HepG2 (cell line): ENCODE results near the gene ZNF174. TPM values are rescaled to one million over a fixed set of nuclear protein-coding genes. Genes with fewer than 3 reads are reported as not detected.

Source experiments
- AGO1 ChIP-seq: fragments of 200-400 bp; formaldehyde crosslinking; IDR thresholded peaks from 2 replicates; pipeline ENCODE4 v1.6.1; 2017; ENCODE audit warnings: mild to moderate bottlenecking, low read depth, low read length, moderate library complexity; ENCODE audit not compliant: poor library complexity, severe bottlenecking
- AHR ChIP-seq: IDR thresholded peaks from 2 replicates; pipeline ENCODE4 v1.6.1; 2018; ENCODE audit warnings: missing genetic modification reagents, missing compliant biosample characterization
- ASH2L ChIP-seq: fragments of 300-600, 200-600 bp; sonication (generic); IDR thresholded peaks from 2 replicates; pipeline ENCODE4 v1.7.0; 2017; ENCODE audit warnings: low read depth, mild to moderate bottlenecking, moderate library complexity, mixed read lengths, low read length; ENCODE audit not compliant: insufficient read length
- ESRRA ChIP-seq: sonication (generic); formaldehyde crosslinking; IDR thresholded peaks from 2 replicates; pipeline ENCODE4 v1.5.1; 2020; ENCODE audit warnings: mild to moderate bottlenecking, low read depth, missing genetic modification reagents
- HDAC2 ChIP-seq: sonication (generic); formaldehyde crosslinking; IDR thresholded peaks from 2 replicates; pipeline ENCODE4 v1.4.0; 2020; ENCODE audit warnings: missing genetic modification reagents
- KLF13 ChIP-seq: sonication (generic); formaldehyde crosslinking; IDR thresholded peaks from 2 replicates; pipeline ENCODE4 v1.4.0; 2020; ENCODE audit warnings: mild to moderate bottlenecking, missing genetic modification reagents
- MED8 ChIP-seq: sonication (generic); formaldehyde crosslinking; IDR thresholded peaks from 2 replicates; pipeline ENCODE4 v1.8.1; 2023; ENCODE audit warnings: mild to moderate bottlenecking, missing genetic modification reagents; ENCODE audit not compliant: insufficient replicate concordance
- MYNN ChIP-seq: sonication (generic); formaldehyde crosslinking; IDR thresholded peaks from 2 replicates; pipeline ENCODE4 v1.4.0; 2020; ENCODE audit warnings: mild to moderate bottlenecking, low read depth, missing genetic modification reagents
- NBN ChIP-seq: fragments of 450-650 bp; conservative IDR thresholded peaks from 2 replicates; pipeline ENCODE4 v1.6.1; 2017
- PCBP1 ChIP-seq: fragments of 200-400 bp; formaldehyde crosslinking; IDR thresholded peaks from 2 replicates; pipeline ENCODE4 v1.6.1; 2017; ENCODE audit warnings: mild to moderate bottlenecking, low read depth, low read length, borderline replicate concordance
- PPARG ChIP-seq: conservative IDR thresholded peaks from 2 replicates; pipeline ENCODE4 v1.6.1; 2016; ENCODE audit warnings: missing biosample characterization, missing genetic modification reagents
- RORA ChIP-seq: sonication (generic); formaldehyde crosslinking; IDR thresholded peaks from 2 replicates; pipeline ENCODE4 v1.5.0; 2020; ENCODE audit warnings: mild to moderate bottlenecking, missing genetic modification reagents, moderate library complexity
- STAT5B ChIP-seq: sonication (generic); formaldehyde crosslinking; IDR thresholded peaks from 2 replicates; pipeline ENCODE4 v1.4.0; 2020; ENCODE audit warnings: missing genetic modification reagents
- TARDBP ChIP-seq: sonication (generic); formaldehyde crosslinking; IDR thresholded peaks from 2 replicates; pipeline ENCODE4 v1.8.0; 2022; ENCODE audit warnings: mild to moderate bottlenecking, missing genetic modification reagents
- ZFAT ChIP-seq: sonication (generic); formaldehyde crosslinking; conservative IDR thresholded peaks from 2 replicates; pipeline ENCODE4 v1.8.1; 2023; ENCODE audit warnings: missing genetic modification reagents, inconsistent platforms
- ZNF224 ChIP-seq: sonication (generic); formaldehyde crosslinking; IDR thresholded peaks from 2 replicates; pipeline ENCODE4 v1.5.0; 2020; ENCODE audit warnings: mild to moderate bottlenecking, missing genetic modification reagents
- ZNF253 ChIP-seq: sonication (generic); formaldehyde crosslinking; IDR thresholded peaks from 2 replicates; pipeline ENCODE4 v1.8.0; 2022; ENCODE audit warnings: mild to moderate bottlenecking, missing genetic modification reagents, borderline replicate concordance
- ZNF431 ChIP-seq: sonication (generic); formaldehyde crosslinking; IDR thresholded peaks from 2 replicates; pipeline ENCODE4 v1.9.0; 2022; ENCODE audit warnings: missing genetic modification reagents, low read depth, mild to moderate bottlenecking, borderline replicate concordance
- polyA plus RNA-seq, 8 experiments: library from polyadenylated mRNA; depleted of rRNA in 3 of 8; stranded (reverse) in 7 of 8; unstranded in 1 of 8; fragments of >200 nt; fragmentation: Illumina TruSeq in 4 of 8; extraction: Trizol in 4 of 8; gene quantifications; 2 replicates each; pipeline versions ENCODE4 v1.2.1 to v1.2.3, GENCODE V29; 2011 to 2016; ENCODE audit warnings: low read depth in 4 of 8, missing spikeins in 1 of 8, mixed read lengths in 1 of 8; ENCODE audit not compliant: insufficient read depth in 1 of 8
- total RNA-seq, 5 experiments: library from RNA; depleted of rRNA; stranded (reverse); fragments of >200 nt; fragmentation: Illumina TruSeq; extraction: Trizol; gene quantifications; 2 replicates each; pipeline ENCODE4 v1.2.3, GENCODE V29; 2016; ENCODE audit warnings: low read depth in 1 of 5
- TF ChIP-seq, protein P1 (sequence below): sonication (generic); formaldehyde crosslinking; conservative IDR thresholded peaks from 2 replicates; pipeline ENCODE4 v1.5.0; 2020; ENCODE audit warnings: missing genetic modification reagents
- TF ChIP-seq, protein P2 (sequence below): sonication (generic); formaldehyde crosslinking; conservative IDR thresholded peaks from 2 replicates; pipeline ENCODE4 v1.4.0; 2020; ENCODE audit warnings: missing genetic modification reagents
- TF ChIP-seq, protein P3 (sequence below), 2 experiments: sonication (generic) in 1 of 2; formaldehyde crosslinking in 1 of 2; IDR thresholded peaks; 2 replicates each; pipeline versions ENCODE4 v1.4.0 to v1.6.1; 2016 to 2020; ENCODE audit warnings: borderline replicate concordance in 1 of 2, low read depth in 1 of 2, mild to moderate bottlenecking in 1 of 2, missing genetic modification reagents in 1 of 2

ZNF174 gene
- total and polyA plus RNA-seq, 2 of the 13 experiments (the other 11 are each of a cell fraction or from before 2014, with no cell fraction given) = 8.3 to 10.6 TPM

DNA sequence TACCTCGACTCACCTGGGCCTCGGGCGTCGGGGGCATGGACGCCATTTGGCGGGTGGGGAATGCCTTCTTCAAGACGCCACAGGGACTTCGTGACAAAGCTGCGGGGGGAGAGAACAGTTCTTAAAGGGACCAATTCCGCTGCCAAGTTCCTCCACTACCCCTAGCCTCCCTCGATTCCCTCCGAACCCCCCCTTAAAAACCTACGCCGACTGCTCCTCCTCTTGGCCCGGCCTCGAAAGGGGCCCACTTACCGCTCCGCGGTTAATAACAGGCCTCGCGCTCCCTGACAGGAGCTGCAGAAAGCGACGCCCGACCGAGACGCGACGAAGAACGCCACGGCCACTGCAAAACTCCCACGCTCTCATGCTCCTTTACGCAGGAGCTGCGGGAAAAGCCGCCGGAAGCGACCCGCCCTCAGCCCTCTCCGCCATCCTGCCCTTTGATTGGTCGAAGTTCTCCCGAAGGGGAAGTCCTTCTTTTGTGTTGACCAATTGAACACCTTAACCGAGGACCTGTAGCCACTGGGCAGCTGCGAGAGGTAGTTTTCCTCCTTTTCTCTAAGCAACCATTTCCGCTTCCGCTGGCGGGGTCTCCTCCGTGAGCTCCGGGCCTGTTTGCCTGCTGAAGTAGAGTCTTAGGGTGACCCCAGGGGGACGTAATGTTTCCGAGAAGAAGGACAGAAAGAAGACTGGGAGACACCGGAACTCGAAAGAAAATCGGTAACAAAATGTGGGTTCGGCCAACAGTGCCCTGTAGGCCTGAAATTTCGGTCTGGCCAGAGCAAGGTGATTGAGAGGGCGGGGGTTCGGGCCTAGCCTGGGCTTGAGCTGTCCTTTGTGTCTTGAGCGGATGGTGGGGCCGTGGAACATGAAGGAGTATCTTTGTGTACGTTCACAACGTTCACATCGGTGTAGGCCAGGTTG, 42.4 kb downstream of the ZNF174 start, which contains the start of the genes NAA60 and ZNF597 (continued):
- TF ChIP-seq, protein P1, sequence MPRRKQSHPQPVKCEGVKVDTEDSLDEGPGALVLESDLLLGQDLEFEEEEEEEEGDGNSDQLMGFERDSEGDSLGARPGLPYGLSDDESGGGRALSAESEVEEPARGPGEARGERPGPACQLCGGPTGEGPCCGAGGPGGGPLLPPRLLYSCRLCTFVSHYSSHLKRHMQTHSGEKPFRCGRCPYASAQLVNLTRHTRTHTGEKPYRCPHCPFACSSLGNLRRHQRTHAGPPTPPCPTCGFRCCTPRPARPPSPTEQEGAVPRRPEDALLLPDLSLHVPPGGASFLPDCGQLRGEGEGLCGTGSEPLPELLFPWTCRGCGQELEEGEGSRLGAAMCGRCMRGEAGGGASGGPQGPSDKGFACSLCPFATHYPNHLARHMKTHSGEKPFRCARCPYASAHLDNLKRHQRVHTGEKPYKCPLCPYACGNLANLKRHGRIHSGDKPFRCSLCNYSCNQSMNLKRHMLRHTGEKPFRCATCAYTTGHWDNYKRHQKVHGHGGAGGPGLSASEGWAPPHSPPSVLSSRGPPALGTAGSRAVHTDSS (CRISPR knock-in tag) = no peak
- peak; percentile 57 for TF ChIP-seq ASH2L
- TF ChIP-seq, protein P2, sequence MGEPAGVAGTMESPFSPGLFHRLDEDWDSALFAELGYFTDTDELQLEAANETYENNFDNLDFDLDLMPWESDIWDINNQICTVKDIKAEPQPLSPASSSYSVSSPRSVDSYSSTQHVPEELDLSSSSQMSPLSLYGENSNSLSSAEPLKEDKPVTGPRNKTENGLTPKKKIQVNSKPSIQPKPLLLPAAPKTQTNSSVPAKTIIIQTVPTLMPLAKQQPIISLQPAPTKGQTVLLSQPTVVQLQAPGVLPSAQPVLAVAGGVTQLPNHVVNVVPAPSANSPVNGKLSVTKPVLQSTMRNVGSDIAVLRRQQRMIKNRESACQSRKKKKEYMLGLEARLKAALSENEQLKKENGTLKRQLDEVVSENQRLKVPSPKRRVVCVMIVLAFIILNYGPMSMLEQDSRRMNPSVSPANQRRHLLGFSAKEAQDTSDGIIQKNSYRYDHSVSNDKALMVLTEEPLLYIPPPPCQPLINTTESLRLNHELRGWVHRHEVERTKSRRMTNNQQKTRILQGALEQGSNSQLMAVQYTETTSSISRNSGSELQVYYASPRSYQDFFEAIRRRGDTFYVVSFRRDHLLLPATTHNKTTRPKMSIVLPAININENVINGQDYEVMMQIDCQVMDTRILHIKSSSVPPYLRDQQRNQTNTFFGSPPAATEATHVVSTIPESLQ (CRISPR knock-in tag) = no peak
- no peak for TF ChIP-seq HDAC2 (CRISPR knock-in tag)
- no peak for TF ChIP-seq KLF13 (CRISPR knock-in tag)
- TF ChIP-seq AHR (CRISPR knock-in tag) = no peak
- TF ChIP-seq, protein P3, sequence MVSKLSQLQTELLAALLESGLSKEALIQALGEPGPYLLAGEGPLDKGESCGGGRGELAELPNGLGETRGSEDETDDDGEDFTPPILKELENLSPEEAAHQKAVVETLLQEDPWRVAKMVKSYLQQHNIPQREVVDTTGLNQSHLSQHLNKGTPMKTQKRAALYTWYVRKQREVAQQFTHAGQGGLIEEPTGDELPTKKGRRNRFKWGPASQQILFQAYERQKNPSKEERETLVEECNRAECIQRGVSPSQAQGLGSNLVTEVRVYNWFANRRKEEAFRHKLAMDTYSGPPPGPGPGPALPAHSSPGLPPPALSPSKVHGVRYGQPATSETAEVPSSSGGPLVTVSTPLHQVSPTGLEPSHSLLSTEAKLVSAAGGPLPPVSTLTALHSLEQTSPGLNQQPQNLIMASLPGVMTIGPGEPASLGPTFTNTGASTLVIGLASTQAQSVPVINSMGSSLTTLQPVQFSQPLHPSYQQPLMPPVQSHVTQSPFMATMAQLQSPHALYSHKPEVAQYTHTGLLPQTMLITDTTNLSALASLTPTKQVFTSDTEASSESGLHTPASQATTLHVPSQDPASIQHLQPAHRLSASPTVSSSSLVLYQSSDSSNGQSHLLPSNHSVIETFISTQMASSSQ (IDR thresholded peaks at IDR 0.05; ENCODE audit: low read depth) = no peak
- TF ChIP-seq, protein P3 (CRISPR knock-in tag; IDR thresholded peaks at IDR 0.05; ENCODE audit: borderline replicate concordance) = no peak
- no peak for TF ChIP-seq AGO1
- TF ChIP-seq ZFAT (CRISPR knock-in tag) = no peak
- TF ChIP-seq ESRRA = no peak
- no peak for TF ChIP-seq MYNN (CRISPR knock-in tag)
- no peak for TF ChIP-seq ZNF253
- no peak for TF ChIP-seq PPARG
- TF ChIP-seq MED8 (CRISPR knock-in tag) = no peak
- no peak for TF ChIP-seq RORA (CRISPR knock-in tag)
- TF ChIP-seq ZNF224 = no peak
- TF ChIP-seq NBN = no peak
- TF ChIP-seq TARDBP (CRISPR knock-in tag) = 0 out of 2 replicates have a peak, but pooled peaks have one; percentile 28
- no peak for TF ChIP-seq ZNF431 (CRISPR knock-in tag)
- TF ChIP-seq STAT5B = no peak
- no peak for TF ChIP-seq PCBP1
